GM12875 (cell line): ENCODE data around the gene FMN1.

ENCODE experiments used
- H3K4me3 ChIP-seq: one replicate; pipeline ENCODE4 v1.5.1; 2011; ENCODE audit warnings: low read depth, low read length, control low read depth
- CTCF ChIP-seq: IDR thresholded peaks from 2 replicates; pipeline ENCODE4 v1.5.1; 2011; ENCODE audit warnings: low read depth, mild to moderate bottlenecking, control low read depth, inconsistent platforms, low read length, moderate library complexity, borderline replicate concordance; ENCODE audit not compliant: insufficient read depth

FMN1 gene

GRCh38 chr15:32908872-32909271 lies 285.6 kb downstream of the FMN1 start:
- no peak for TF ChIP-seq CTCF
- no peak overlapping the region for H3K4me3 ChIP-seq

GRCh38 chr15:32908135-32908801 lies 286.2 kb downstream of the FMN1 start:
- H3K4me3 ChIP-seq, result no peak overlapping the region

GRCh38 chr15:32905481-32905880 lies 289.0 kb downstream of the FMN1 start:
- no peak for TF ChIP-seq CTCF
- no peak overlapping the region for H3K4me3 ChIP-seq

More at GRCh38 chr15:32908135-32908801, 286.2 kb downstream of the FMN1 start:
- no peak for TF ChIP-seq CTCF

- no peak overlapping the region for H3K4me3 ChIP-seq
- no peak for TF ChIP-seq CTCF
Observed at GRCh38 chr15:32904448-32904847, 290.1 kb downstream of the FMN1 start.

GRCh38 chr15:32903591-32904290 lies 290.8 kb downstream of the FMN1 start:
- no peak for TF ChIP-seq CTCF

GRCh38 chr15:32901995-32902394 lies 292.5 kb downstream of the FMN1 start:
- H3K4me3 ChIP-seq, result no peak overlapping the region
- no peak for TF ChIP-seq CTCF

More at GRCh38 chr15:32903591-32904290, 290.8 kb downstream of the FMN1 start:
- no peak overlapping the region for H3K4me3 ChIP-seq

GRCh38 chr15:32901192-32901591 lies 293.3 kb downstream of the FMN1 start:
- H3K4me3 ChIP-seq, result no peak overlapping the region
- TF ChIP-seq CTCF, result no peak
